ENCODE measurements around the gene GNAI2.
"Not testable (repeated sequence)": the region's sequence is repeated elsewhere in the genome, so short reads cannot be mapped to it uniquely, and the experiment has no call there.

The GNAI2 gene

DNA sequence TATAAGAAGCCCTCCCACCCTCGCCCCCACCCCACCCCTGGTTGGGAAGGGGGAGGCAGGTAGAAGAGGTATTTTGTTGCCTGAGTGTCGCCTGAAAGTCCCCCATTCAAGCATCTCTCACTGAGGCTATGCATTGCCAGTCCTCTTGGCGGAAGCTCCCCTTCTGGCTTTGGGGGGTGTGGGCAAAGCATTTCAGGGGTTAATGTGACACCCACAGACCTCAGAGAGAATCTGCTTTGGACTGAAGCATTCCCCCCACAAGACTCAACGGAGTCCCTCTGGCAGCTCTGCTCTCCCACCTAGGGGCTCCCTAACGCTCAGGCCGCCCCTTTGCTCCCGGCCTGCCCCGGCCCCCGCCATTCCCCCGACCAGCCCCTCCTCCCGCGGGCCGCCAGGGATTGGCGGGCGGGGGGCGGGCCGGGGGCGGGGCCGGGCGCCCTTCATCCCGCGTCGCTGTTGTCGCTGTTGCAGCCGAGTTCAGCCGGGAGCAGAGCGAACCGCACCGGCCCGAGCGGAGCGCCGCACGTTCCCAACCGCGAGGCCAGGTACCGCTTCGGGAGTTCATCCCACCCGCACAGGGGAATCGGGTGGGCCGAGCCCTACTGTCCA, 31.1 kb upstream of the GNAI2 start, which contains the start of gene SLC38A3:
SLC38A3 (plus strand) TSS at position 468 of the 609 bp plus-strand sequence. CDS start 8,929 bp downstream, outside the sequence.
- DNase-seq (ENCODE audit: low read depth, low spot score), result no peak

- no peak for DNase-seq (ENCODE audit: low read depth, low spot score)
These were observed 30.4 kb upstream of the GNAI2 start for GRCh38 chr3:50205413-50206276.

GRCh38 chr3:50207359-50208042, 28.5 kb upstream of the GNAI2 start:
- DNase-seq (ENCODE audit: low read depth, low spot score), result no peak

- no peak for DNase-seq (ENCODE audit: low read depth, low spot score)
These were observed 27.2 kb upstream of the GNAI2 start for GRCh38 chr3:50208677-50209344.

- DNase-seq (ENCODE audit: low read depth, low spot score), result no peak
These were observed 25.9 kb upstream of the GNAI2 start for GRCh38 chr3:50210176-50210509.

- no peak for DNase-seq (ENCODE audit: low read depth, low spot score)
These were observed 25.3 kb upstream of the GNAI2 start for GRCh38 chr3:50210510-50211367.

DNA sequence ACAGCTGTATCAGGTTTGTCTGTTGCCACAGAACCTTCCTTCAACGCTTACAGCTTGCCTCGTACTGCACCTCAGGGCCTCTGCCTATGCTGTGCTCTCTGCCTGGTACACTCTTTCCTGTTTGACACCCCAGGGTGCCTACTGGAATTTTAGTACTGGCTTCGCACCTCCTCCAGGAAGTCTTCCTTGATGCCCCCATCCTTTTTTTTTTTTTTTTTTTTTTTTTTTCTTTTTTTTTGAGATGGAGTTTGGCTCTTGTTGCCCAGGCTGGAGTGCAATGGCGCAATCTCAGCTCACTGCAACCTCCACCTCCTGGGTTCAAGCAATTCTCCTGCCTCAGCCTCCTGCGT, 24.7 kb upstream of the GNAI2 start:
- not testable (repeated sequence) for DNase-seq (ENCODE audit: low read depth, low spot score)

- no peak for DNase-seq (ENCODE audit: low read depth, low spot score)
These were observed 24.1 kb upstream of the GNAI2 start for GRCh38 chr3:50211930-50212329.

DNA sequence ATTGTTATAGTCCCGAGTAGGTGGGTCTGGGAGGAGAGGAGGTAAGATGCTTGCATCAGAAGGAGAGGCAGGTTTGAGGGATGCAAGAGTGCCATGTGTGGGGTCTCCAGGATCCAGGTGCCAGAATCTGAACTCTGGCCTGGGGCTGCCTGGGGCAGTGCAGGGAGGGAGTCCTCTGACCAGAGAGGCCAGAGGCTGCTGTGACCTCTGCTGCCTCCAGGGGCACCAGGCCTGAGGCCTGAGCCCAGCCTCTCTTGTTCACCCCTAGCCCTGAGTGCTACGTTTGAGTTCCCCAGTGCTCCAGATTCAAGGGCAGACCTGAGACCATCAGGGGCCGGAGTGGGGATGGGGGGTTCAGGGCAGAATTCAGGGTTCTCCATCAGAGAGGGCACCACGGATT, 23.5 kb upstream of the GNAI2 start:
- DNase-seq (ENCODE audit: low read depth, low spot score), result no peak

GRCh38 chr3:50212971-50213370, 23.0 kb upstream of the GNAI2 start:
- DNase-seq (ENCODE audit: low read depth, low spot score), result no peak

- no peak for DNase-seq (ENCODE audit: low read depth, low spot score)
These were observed 22.6 kb upstream of the GNAI2 start for GRCh38 chr3:50213373-50213772.

DNA sequence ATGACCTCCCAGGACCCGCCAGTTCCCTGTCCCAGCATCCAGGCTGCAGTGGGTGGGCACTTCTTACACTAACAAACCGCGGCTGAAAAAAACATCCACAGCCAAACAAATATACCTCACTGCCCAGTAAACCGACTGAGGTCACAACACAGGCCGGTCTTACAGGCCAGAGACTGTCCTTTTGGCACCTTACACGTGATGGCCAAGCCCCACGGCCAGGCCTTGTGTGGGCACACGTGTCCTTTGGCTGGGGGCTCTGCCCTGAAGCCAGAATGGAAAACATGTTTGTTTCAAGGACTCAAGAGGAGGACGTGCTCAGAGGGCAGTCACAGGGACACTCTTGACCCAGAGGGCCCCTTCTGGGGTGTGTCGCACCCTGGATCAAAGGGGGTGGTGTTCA, 21.2 kb upstream of the GNAI2 start:
- DNase-seq (ENCODE audit: low read depth, low spot score), result no peak

DNA sequence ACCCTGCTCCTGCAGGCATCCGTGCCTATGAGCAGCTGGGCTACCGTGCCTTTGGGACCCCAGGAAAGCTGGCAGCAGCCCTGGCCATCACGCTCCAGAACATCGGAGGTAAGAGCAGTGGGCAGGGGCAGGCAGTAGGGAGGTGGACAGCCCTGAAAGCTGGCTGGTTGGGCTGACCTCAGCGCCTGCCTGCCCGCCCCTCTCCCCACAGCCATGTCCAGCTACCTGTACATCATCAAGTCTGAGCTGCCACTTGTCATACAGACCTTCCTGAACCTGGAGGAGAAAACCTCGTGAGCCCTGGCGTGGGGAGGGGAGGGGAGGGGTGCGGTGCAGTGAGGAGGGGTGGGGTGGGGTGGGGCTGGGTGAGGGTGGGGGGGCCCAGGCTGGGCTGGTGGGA, 20.5 kb upstream of the GNAI2 start:
- DNase-seq (ENCODE audit: low read depth, low spot score), result no peak

DNA sequence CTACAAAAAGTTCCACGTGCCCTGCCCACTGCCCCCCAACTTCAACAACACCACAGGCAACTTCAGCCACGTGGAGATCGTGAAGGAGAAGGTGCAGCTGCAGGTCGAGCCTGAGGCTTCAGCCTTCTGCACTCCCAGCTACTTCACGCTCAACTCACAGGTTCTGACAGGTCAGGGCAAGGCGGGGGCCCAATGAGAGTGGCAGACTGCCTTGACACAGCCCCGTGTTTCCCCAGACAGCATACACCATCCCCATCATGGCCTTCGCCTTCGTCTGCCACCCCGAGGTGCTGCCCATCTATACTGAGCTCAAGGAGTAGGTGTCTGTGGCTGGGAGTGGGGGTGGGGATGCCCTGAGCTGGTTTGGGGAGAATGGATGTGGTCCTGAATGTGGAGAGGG, 18.3 kb upstream of the GNAI2 start:
- no peak for DNase-seq (ENCODE audit: low read depth, low spot score)

GRCh38 chr3:50218448-50218847, 17.6 kb upstream of the GNAI2 start:
- no peak for DNase-seq (ENCODE audit: low read depth, low spot score)

DNA sequence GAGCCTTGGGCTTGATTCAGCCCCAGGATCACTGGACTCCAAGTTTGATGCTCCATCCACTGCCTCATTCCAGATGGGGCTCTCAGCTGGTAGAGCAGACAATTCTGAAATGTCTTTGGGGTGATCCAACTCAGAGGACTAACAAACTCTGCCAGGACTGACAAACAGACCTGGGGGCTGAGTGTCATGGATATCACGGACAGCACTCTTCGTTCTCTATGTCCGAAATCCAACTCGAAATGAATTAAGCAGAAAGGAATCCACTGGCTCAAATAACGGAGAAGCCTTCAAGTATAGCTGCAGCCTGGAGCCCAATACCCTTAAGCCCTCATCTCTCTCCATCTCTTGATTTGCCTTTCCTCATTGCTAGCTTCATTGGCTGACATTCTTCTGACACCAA, 16.7 kb upstream of the GNAI2 start:
- DNase-seq (ENCODE audit: low read depth, low spot score), result no peak

DNA sequence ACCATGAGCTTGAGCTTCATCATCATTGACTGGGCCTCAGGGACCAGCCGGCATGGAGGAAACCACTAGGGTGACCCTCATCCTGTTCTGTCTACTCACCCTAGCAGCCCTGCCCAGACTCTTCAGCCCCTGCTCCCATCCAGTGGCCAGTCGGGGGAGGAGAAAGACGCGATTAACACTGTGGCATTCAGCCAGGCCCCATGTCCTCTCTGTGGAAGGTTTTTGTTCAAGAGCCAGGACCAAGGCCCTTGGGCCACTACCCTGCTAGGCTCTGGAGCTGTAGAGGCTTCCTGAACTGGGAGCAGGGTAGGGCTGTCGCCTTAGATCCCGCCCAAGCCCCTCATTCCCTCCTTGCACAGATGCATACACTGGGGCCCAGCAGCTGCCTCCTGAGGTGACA, 15.9 kb upstream of the GNAI2 start:
- DNase-seq (ENCODE audit: low read depth, low spot score), result no peak

GRCh38 chr3:50221051-50221410, 15.0 kb upstream of the GNAI2 start:
- no peak for DNase-seq (ENCODE audit: low read depth, low spot score)

- no peak for DNase-seq (ENCODE audit: low read depth, low spot score)
These were observed 14.4 kb upstream of the GNAI2 start for GRCh38 chr3:50221411-50222168.

DNA sequence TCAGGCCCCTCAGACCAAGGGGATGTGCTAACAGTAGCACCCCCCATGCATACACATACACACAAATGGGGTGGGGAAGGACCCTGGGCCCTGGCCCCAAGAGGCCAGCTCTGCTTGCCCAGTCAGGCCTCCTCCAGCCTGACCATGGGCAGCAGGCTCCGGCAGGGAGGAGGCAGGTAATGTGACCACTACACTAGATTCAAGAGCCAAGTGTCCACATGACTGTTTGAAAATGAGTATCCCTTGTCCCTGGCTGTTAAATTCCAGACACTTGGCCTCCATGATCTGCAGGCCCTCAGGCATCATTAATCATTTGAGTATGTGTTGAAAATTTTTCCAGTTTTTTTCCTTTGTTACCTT, 13.9 kb upstream of the GNAI2 start:
- no peak for DNase-seq (ENCODE audit: low read depth, low spot score)

GRCh38 chr3:50224639-50225038, 11.4 kb upstream of the GNAI2 start:
- DNase-seq (ENCODE audit: low read depth, low spot score), result no peak

Data from iPS DF 19.7 (cell line).